Lower lobe of right lung (tissue), 2 donors: ENCODE measurements around the gene GATA5. TPM values are rescaled to one million over a fixed set of nuclear protein-coding genes. Genes with fewer than 3 reads are reported as not detected.

ENCODE experiments used
- ATAC-seq, 2 donors: fragments of 200-7000 bp; cut with Tn5 transposase; one replicate each; pipeline ENCODE4 v1.9.1; 2020 to 2022; ENCODE audit warnings: mild to moderate bottlenecking in 2 of 2, moderate library complexity in 2 of 2
- DNase-seq: peaks from one replicate; pipeline ENCODE4 v3.0.0-alpha.2; 2020
- H3K27ac ChIP-seq: fragments of 200-600 bp; one replicate; pipeline ENCODE4 v1.8.0; 2022
- H3K27me3 ChIP-seq: fragments of 200-600 bp; one replicate; pipeline ENCODE4 v1.8.0; 2022; ENCODE audit warnings: low read depth
- H3K36me3 ChIP-seq: fragments of 200-600 bp; one replicate; pipeline ENCODE4 v1.8.0; 2022; ENCODE audit warnings: mild to moderate bottlenecking
- H3K4me1 ChIP-seq: fragments of 200-600 bp; one replicate; pipeline ENCODE4 v1.8.0; 2022
- H3K4me3 ChIP-seq: fragments of 200-600 bp; one replicate; pipeline ENCODE4 v1.8.0; 2022; ENCODE audit warnings: mild to moderate bottlenecking
- H3K9me3 ChIP-seq: fragments of 200-600 bp; one replicate; pipeline ENCODE4 v1.8.0; 2022
- CTCF ChIP-seq: fragments of 200-600 bp; IDR thresholded peaks from one replicate; pipeline ENCODE4 v1.8.0; 2022; ENCODE audit warnings: antibody characterized with exemption, mild to moderate bottlenecking
- intact Hi-C: fragments of 100-400 bp; cut with DNase I; formaldehyde crosslinking; loops from one replicate; pipeline ENCODE4 v1.11.0; 2022
- total RNA-seq: library from RNA; stranded (reverse); fragmentation: NEBNext Ultra II Directional; extraction: Animal tissue kit (Norgen Biotek cat#: 25700); gene quantifications from one replicate; pipeline ENCODE4 v1.2.1, GENCODE V29; 2021
- donor health status: DM: no; HTN: yes; CAD: no; lungs with severe emphysema.

Gene GATA5
- total RNA-seq, 1 donor from 2014 or later = 1.8 TPM

GRCh38 chr20:62463651-62464424 is 12.0 kb downstream of the GATA5 start:
- no peak for TF ChIP-seq CTCF

DNA sequence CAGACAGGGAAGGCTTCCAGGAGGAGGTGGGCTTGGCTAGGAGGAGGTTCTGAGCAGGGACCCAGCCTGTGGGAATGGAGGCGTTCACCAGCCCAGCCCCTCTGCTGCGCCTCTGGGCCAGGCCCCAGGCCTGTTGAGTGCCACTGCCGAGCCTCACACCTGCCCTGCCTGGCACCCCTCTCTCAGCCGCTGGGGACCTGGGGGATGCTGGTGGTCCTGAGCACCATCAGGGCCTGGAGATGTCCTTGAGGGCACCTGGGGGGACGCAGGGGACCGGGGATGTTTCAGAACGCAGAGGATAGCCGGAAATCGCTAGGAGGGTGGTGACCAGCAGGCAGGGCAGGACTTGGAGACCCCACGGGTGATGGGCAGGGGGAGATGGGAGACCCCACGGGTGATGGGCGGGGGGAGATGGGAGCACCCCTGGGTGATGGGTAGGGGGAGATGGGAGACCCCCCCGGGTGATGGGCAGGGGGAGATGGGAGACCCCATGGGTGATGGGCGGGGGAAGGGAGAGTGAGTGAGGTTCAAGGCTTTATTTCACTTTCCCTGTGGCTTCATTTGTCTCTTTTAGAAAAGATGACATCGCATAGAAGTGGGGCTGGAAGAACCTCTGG is 12.7 kb downstream of the GATA5 start:
- no peaks in the 10 kb centered on the region for H3K9me3 ChIP-seq
- no peaks in the 10 kb centered on the region for H3K4me1 ChIP-seq
- peaks cover 26% of the 10 kb centered on the region for H3K27me3 ChIP-seq
- H3K27ac ChIP-seq = no peak overlapping the region
- ATAC-seq (no peak), DNase-seq (no peak)
- H3K4me3 ChIP-seq = no peak overlapping the region
- no peak for TF ChIP-seq CTCF
- no peaks in the 10 kb centered on the region for H3K36me3 ChIP-seq
- intact Hi-C loops = no loop called here

More at GRCh38 chr20:62463651-62464424, 12.0 kb downstream of the GATA5 start:
- intact Hi-C loops = no loop called here
- H3K36me3 ChIP-seq = no peaks in the 10 kb centered on the region
- no peak overlapping the region for H3K27ac ChIP-seq
- no peaks in the 10 kb centered on the region for H3K9me3 ChIP-seq
- no peaks in the 10 kb centered on the region for H3K4me1 ChIP-seq
- peaks cover 26% of the 10 kb centered on the region for H3K27me3 ChIP-seq
- no peak for DNase-seq
- H3K4me3 ChIP-seq = no peak overlapping the region
- no peak for ATAC-seq

GRCh38 chr20:62461834-62462233 is 14.0 kb downstream of the GATA5 start:
- intact Hi-C loops = no loop called here
- H3K27ac ChIP-seq = no peak overlapping the region
- no peak for ATAC-seq

DNA sequence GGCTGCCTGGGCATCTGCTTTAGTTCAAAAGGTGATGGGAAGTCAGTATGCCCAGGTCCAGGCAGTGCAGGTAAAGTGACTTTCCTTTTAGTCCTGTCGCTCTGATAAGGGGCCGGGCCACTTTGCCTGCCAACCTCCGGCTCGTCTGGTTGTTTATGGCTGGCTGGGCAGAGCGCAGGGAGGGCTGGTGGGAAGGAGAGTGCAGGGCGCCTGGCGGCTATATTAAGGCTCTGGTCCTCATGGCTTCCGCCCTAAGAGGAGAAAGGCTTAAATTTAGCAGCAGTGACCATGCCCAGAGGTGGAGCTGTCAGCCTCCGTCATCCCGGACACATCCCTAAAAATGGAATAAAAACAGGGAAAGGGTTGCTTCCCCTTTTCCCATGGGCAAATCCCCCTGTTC is 14.6 kb downstream of the GATA5 start:
- no peak for DNase-seq
- Histone ChIP-seq H3K27ac (no peak overlapping the region), H3K4me1 (no peaks in the 10 kb centered on the region), H3K9me3 (no peaks in the 10 kb centered on the region), H3K36me3 (no peaks in the 10 kb centered on the region), H3K27me3 (peaks cover 42% of the 10 kb centered on the region), H3K4me3 (no peak overlapping the region)
- intact Hi-C loops = no loop called here
- no peak for ATAC-seq
- TF ChIP-seq CTCF = no peak

More at GRCh38 chr20:62461834-62462233, 14.0 kb downstream of the GATA5 start:
- Histone ChIP-seq H3K36me3 (no peaks in the 10 kb centered on the region), H3K9me3 (no peaks in the 10 kb centered on the region), H3K4me3 (no peak overlapping the region), H3K27me3 (peaks cover 35% of the 10 kb centered on the region), H3K4me1 (no peaks in the 10 kb centered on the region)
- no peak for TF ChIP-seq CTCF
- DNase-seq = no peak

- Histone ChIP-seq H3K4me3 (no peak overlapping the region), H3K36me3 (no peaks in the 10 kb centered on the region), H3K9me3 (no peaks in the 10 kb centered on the region), H3K4me1 (no peaks in the 10 kb centered on the region), H3K27ac (no peak overlapping the region), H3K27me3 (peaks cover 45% of the 10 kb centered on the region)
- TF ChIP-seq CTCF = no peak
- DNase-seq = no peak
- ATAC-seq = no peak
- intact Hi-C loops = no loop called here
Observed at GRCh38 chr20:62460678-62461077, 15.1 kb downstream of the GATA5 start.
